ENCODE results near the gene DDIT4. TPM values are rescaled to one million over a fixed set of nuclear protein-coding genes. Genes with fewer than 3 reads are reported as not detected.

The DDIT4 gene
- total and polyA plus RNA-seq, 2 of the 4 experiments (the other 2 are of a cell fraction) = 59.6 to 108 TPM

GRCh38 chr10:72228318-72228751 lies 45.4 kb upstream of the DDIT4 start:
- H3K18ac ChIP-seq (ENCODE audit: low read depth, low read length) = no peak overlapping the region
- no peak overlapping the region for H2AK9ac ChIP-seq (replicated peaks; ENCODE audit: low read depth, low read length, poor library complexity)
- H2BK120ac ChIP-seq (ENCODE audit: low read depth, low read length) = no peak overlapping the region
- H3K56ac ChIP-seq (ENCODE audit: extremely low read depth, insufficient read depth, low read length) = no peak overlapping the region
- H3K9me3 ChIP-seq (ENCODE audit: control insufficient read depth, insufficient read depth, low read length) = no peaks in the 10 kb centered on the region
- H3K14ac ChIP-seq (replicated peaks; ENCODE audit: low read depth, low read length) = no peak overlapping the region
- H3K9ac ChIP-seq (ENCODE audit: low read depth, low read length) = no peak overlapping the region
- H3K4me3 ChIP-seq (ENCODE audit: insufficient read depth, low read depth, low read length) = no peak overlapping the region
- dilution Hi-C loops (cut with HindIII; ENCODE audit: low sequenced_read_pairs, unreplicated experiment) (no loop called here), intact Hi-C loops (cut with micrococcal nuclease) (no loop called here), in situ Hi-C loops (cut with MboI; ENCODE audit: low sequenced_read_pairs) (no loop called here)
- H3K4me2 ChIP-seq (ENCODE audit: low read depth, low read length) = no peak overlapping the region
- H3K36me3 ChIP-seq (ENCODE audit: control insufficient read depth, insufficient read depth, low read length) = peaks cover 15% of the 10 kb centered on the region
- H3K4ac ChIP-seq (ENCODE audit: low read depth, low read length) = no peak overlapping the region
- no peak for ATAC-seq (ENCODE audit: low read depth)
- TF ChIP-seq, protein P1, sequence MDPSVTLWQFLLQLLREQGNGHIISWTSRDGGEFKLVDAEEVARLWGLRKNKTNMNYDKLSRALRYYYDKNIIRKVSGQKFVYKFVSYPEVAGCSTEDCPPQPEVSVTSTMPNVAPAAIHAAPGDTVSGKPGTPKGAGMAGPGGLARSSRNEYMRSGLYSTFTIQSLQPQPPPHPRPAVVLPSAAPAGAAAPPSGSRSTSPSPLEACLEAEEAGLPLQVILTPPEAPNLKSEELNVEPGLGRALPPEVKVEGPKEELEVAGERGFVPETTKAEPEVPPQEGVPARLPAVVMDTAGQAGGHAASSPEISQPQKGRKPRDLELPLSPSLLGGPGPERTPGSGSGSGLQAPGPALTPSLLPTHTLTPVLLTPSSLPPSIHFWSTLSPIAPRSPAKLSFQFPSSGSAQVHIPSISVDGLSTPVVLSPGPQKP (IDR thresholded peaks at IDR 0.05; ENCODE audit: borderline replicate concordance, low read depth, low read length) = no peak
- TF ChIP-seq FOS (IDR thresholded peaks at IDR 0.05; ENCODE audit: low read depth, low read length) (no peak), BHLHE40 (IDR thresholded peaks at IDR 0.05; ENCODE audit: low read depth, low read length) (no peak), RAD21 (IDR thresholded peaks at IDR 0.05; ENCODE audit: low read length) (no peak), CEBPB (IDR thresholded peaks at IDR 0.05; ENCODE audit: low read depth, low read length) (no peak), CHD1 (IDR thresholded peaks at IDR 0.05; ENCODE audit: low read depth, low read length) (no peak), MAZ (IDR thresholded peaks at IDR 0.05; ENCODE audit: borderline replicate concordance, low read depth, low read length) (no peak), MXI1 (IDR thresholded peaks at IDR 0.05; ENCODE audit: borderline replicate concordance, low read depth, low read length) (no peak), NFE2L2 (IDR thresholded peaks at IDR 0.05; ENCODE audit: low read depth, low read length) (no peak), CTCF (conservative IDR thresholded peaks at IDR 0.05; ENCODE audit: low read depth, low read length) (no peak), MAFK (IDR thresholded peaks at IDR 0.05; ENCODE audit: low read depth, low read length) (no peak), RCOR1 (IDR thresholded peaks at IDR 0.05; ENCODE audit: insufficient replicate concordance, low read length) (no peak), SMC3 (IDR thresholded peaks at IDR 0.05; ENCODE audit: low read depth, low read length) (no peak), POLR2A (IDR thresholded peaks at IDR 0.05; ENCODE audit: low read depth, low read length) (no peak)
- TF ChIP-seq, protein P2, sequence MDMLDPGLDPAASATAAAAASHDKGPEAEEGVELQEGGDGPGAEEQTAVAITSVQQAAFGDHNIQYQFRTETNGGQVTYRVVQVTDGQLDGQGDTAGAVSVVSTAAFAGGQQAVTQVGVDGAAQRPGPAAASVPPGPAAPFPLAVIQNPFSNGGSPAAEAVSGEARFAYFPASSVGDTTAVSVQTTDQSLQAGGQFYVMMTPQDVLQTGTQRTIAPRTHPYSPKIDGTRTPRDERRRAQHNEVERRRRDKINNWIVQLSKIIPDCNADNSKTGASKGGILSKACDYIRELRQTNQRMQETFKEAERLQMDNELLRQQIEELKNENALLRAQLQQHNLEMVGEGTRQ (IDR thresholded peaks at IDR 0.05; ENCODE audit: low read depth, low read length) = no peak
- no peak overlapping the region for H2AK5ac ChIP-seq (ENCODE audit: low read depth, low read length)
- H4K91ac ChIP-seq (ENCODE audit: insufficient read depth, low read depth, low read length) = no peak overlapping the region
- no peaks in the 10 kb centered on the region for H4K20me1 ChIP-seq (ENCODE audit: insufficient read depth, low read length)
- H3K27me3 ChIP-seq (ENCODE audit: control insufficient read depth, insufficient read depth, low read length) = no peaks in the 10 kb centered on the region
- H2BK15ac ChIP-seq (ENCODE audit: low read depth, low read length) = no peak overlapping the region; the same call in 2 of the 3 replicates
- no peak overlapping the region for H3K27ac ChIP-seq (ENCODE audit: insufficient read depth, low read length)
- H2BK5ac ChIP-seq (ENCODE audit: low read depth, low read length, poor library complexity, severe bottlenecking) = no peak overlapping the region
- H2AFZ ChIP-seq (replicated peaks; ENCODE audit: low read length, poor library complexity) = no peak overlapping the region
- peaks cover 14 to 17% of the 10 kb centered on the region in 2 experiments for H3K79me1 ChIP-seq (ENCODE audit: low read depth in 1 of 2, low read length in 2 of 2)
- H4K5ac ChIP-seq (ENCODE audit: low read depth, low read length) = no peak overlapping the region
- WGBS, 2 experiments (ENCODE audit: extremely low coverage in 2 of 2, insufficient read length in 1 of 2) = no CpG with 5 or more reads among the region's 2 CpGs
- H3K9me1 ChIP-seq (ENCODE audit: insufficient read depth, low read length) = peaks cover 10% of the 10 kb centered on the region; the same call in 1 of the 2 replicates
- CTCF ChIA-PET = no interaction called here
- POLR2A ChIA-PET (ENCODE audit: unreplicated experiment) = no interaction called here
- peaks cover 3% of the 10 kb centered on the region; the same call in 1 of the 2 replicates for H3K4me1 ChIP-seq (ENCODE audit: control insufficient read depth, insufficient read depth, low read length)
- DNase-seq = no peak
- no peak overlapping the region for H4K8ac ChIP-seq (ENCODE audit: low read depth in 2 of 2, low read length in 2 of 2)
- no peak overlapping the region for H3K23ac ChIP-seq (ENCODE audit: low read depth, low read length)
- BruUV-seq (replicated peaks) = no TSS peak
- H2BK20ac ChIP-seq (ENCODE audit: low read depth, low read length) = no peak overlapping the region
